ENCODE measurements around the gene ZER1.

The ZER1 gene

GRCh38 chr9:128688501-128689292, 83.0 kb downstream of the ZER1 start, which contains the start of gene SET:
Gene SET (plus strand): TSS chr9:128689222. CDS start chr9:128689583, 361 bp downstream.
- H3K9me3 ChIP-seq: no peaks in the 10 kb centered on the region
- peak within 1 kb of the TSS; percentile 99 for H3K4me2 ChIP-seq
- H3K9ac ChIP-seq: peak within 1 kb of the TSS; percentile 97
- no peaks in the 10 kb centered on the region for H3K27me3 ChIP-seq
- peaks cover 27% of the 10 kb centered on the region for H3K36me3 ChIP-seq
- H3K4me3 ChIP-seq: peak within 1 kb of the TSS; percentile 89
- H4K20me1 ChIP-seq: peaks cover 38% of the 10 kb centered on the region
- no peak for TF ChIP-seq Cebpa-rat (IDR thresholded peaks at IDR 0.05)
- H3K4me1 ChIP-seq: peaks cover 68% of the 10 kb centered on the region
- H3K27ac ChIP-seq: peak within 1 kb of the TSS; percentile 99

GRCh38 chr9:128687453-128687852, 84.3 kb downstream of the ZER1 start:
- Histone ChIP-seq H3K27ac (no peak overlapping the region), H3K36me3 (peaks cover 15% of the 10 kb centered on the region), H3K4me3 (no peak overlapping the region), H3K9ac (no peak overlapping the region), H3K27me3 (no peaks in the 10 kb centered on the region), H3K9me3 (no peaks in the 10 kb centered on the region), H3K4me2 (peak overlapping the region; percentile 99), H3K4me1 (peaks cover 69% of the 10 kb centered on the region), H4K20me1 (peaks cover 26% of the 10 kb centered on the region)
- TF ChIP-seq Cebpa-rat (IDR thresholded peaks at IDR 0.05): no peak

DNA sequence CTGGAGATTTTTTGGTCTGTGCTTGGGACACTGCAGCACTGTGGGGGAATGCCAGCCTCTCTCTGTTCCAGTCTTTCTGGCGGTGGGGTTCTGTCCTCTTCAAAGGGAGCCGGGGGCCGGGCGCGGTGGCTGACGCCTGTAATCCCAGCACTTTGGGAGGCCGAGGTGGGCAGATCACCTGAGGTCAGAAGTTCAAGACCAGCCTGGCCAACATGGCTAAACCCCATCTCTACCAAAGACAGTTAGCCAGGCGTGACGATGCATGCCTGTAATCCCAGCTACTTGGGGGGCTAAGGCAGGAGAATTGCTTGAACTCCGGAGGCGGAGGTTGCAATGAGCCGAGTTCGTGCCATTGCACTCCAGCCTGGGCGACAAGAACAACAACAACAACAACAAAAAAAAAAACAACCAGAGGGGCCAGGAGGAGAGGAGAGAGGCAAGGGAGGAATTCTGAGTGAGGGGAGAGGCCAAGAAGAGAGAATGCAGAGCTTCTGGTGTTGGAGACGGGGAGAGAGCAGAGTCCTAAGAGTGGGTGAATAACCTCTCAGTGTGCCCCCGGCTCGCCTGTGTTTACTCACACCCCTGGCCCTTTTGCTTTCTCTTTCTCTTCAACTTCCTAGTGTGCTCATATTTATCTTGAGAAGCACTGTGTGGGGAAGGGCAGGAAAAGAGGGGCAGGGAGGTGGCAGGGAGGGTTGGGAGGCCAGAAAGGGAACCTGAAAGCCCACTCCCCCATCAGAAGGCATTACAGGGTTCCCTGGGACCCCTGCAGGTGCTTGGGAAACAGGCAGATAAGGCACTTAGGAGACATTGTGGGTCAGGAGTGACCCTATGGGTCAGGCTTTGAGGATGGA, 85.9 kb downstream of the ZER1 start:
- no peaks in the 10 kb centered on the region; the same call in 1 of the 2 replicates for H3K36me3 ChIP-seq
- TF ChIP-seq Cebpa-rat (IDR thresholded peaks at IDR 0.05): no peak
- peak overlapping the region; percentile 94 for H3K9ac ChIP-seq
- H3K27ac ChIP-seq: peak overlapping the region; percentile 92
- peaks cover 61% of the 10 kb centered on the region for H3K4me1 ChIP-seq
- peaks cover 10% of the 10 kb centered on the region for H4K20me1 ChIP-seq
- peak overlapping the region; percentile 88 for H3K4me3 ChIP-seq
- H3K9me3 ChIP-seq: no peaks in the 10 kb centered on the region
- H3K4me2 ChIP-seq: peak overlapping the region; percentile 99
- no peaks in the 10 kb centered on the region for H3K27me3 ChIP-seq

- Histone ChIP-seq H3K4me3 (peak overlapping the region; percentile 88), H3K4me2 (peak overlapping the region; percentile 99), H3K9ac (peak overlapping the region; percentile 94), H4K20me1 (no peaks in the 10 kb centered on the region), H3K27ac (peak overlapping the region; percentile 92), H3K27me3 (no peaks in the 10 kb centered on the region), H3K4me1 (peaks cover 60% of the 10 kb centered on the region), H3K9me3 (no peaks in the 10 kb centered on the region), H3K36me3 (no peaks in the 10 kb centered on the region)
- no peak for TF ChIP-seq Cebpa-rat (IDR thresholded peaks at IDR 0.05)
Measured at GRCh38 chr9:128684325-128685199, 87.2 kb downstream of the ZER1 start.

- Histone ChIP-seq H3K36me3 (no peaks in the 10 kb centered on the region), H3K4me1 (peaks cover 60% of the 10 kb centered on the region), H3K4me3 (peak overlapping the region; percentile 88), H3K4me2 (peak overlapping the region; percentile 99), H3K9me3 (no peaks in the 10 kb centered on the region), H3K9ac (peak overlapping the region; percentile 94), H3K27me3 (no peaks in the 10 kb centered on the region), H3K27ac (peak overlapping the region; percentile 92), H4K20me1 (no peaks in the 10 kb centered on the region)
- no peak for TF ChIP-seq Cebpa-rat (IDR thresholded peaks at IDR 0.05)
Measured at GRCh38 chr9:128684065-128684324, 87.7 kb downstream of the ZER1 start.

GRCh38 chr9:128683340-128684064, 88.2 kb downstream of the ZER1 start:
- Histone ChIP-seq H3K9ac (peak overlapping the region; percentile 94), H3K9me3 (no peaks in the 10 kb centered on the region), H3K4me3 (peak overlapping the region; percentile 88), H3K36me3 (no peaks in the 10 kb centered on the region), H3K4me1 (peaks cover 58% of the 10 kb centered on the region), H3K27me3 (no peaks in the 10 kb centered on the region), H3K4me2 (peak overlapping the region; percentile 99), H3K27ac (peak overlapping the region; percentile 92), H4K20me1 (no peaks in the 10 kb centered on the region)
- TF ChIP-seq Cebpa-rat (IDR thresholded peaks at IDR 0.05): no peak

All from BLaER1 (cell line).